Fibroblast of the aortic adventitia (primary cell): ENCODE measurements around the gene HMG20A. TPM values are rescaled to one million over a fixed set of nuclear protein-coding genes. Genes with fewer than 3 reads are reported as not detected.

Experiments
- DNase-seq: peaks from one replicate; pipeline ENCODE4 v3.0.0-alpha.2; 2010; ENCODE audit warnings: low read depth
- H3K4me3 ChIP-seq: 2 replicates; pipeline ENCODE4 v1.5.1; 2011; ENCODE audit warnings: low read depth, mild to moderate bottlenecking, control low read depth, low read length, moderate library complexity
- total RNA-seq: library from RNA; depleted of rRNA; stranded (reverse); fragments of >200 nt; gene quantifications from 2 replicates; pipeline ENCODE4 v1.2.3, GENCODE V29; 2012; ENCODE audit warnings: low replicate concordance
- TF ChIP-seq, protein P1 (sequence below): IDR thresholded peaks from 2 replicates; pipeline ENCODE4 v1.5.1; 2011; ENCODE audit warnings: mild to moderate bottlenecking, low read length, control low read depth, inconsistent platforms; ENCODE audit not compliant: insufficient read depth

Gene HMG20A
- total RNA-seq, 1 donor = 28.7 TPM

- no peak for DNase-seq
- H3K4me3 ChIP-seq = no peak overlapping the region
- TF ChIP-seq, protein P1, sequence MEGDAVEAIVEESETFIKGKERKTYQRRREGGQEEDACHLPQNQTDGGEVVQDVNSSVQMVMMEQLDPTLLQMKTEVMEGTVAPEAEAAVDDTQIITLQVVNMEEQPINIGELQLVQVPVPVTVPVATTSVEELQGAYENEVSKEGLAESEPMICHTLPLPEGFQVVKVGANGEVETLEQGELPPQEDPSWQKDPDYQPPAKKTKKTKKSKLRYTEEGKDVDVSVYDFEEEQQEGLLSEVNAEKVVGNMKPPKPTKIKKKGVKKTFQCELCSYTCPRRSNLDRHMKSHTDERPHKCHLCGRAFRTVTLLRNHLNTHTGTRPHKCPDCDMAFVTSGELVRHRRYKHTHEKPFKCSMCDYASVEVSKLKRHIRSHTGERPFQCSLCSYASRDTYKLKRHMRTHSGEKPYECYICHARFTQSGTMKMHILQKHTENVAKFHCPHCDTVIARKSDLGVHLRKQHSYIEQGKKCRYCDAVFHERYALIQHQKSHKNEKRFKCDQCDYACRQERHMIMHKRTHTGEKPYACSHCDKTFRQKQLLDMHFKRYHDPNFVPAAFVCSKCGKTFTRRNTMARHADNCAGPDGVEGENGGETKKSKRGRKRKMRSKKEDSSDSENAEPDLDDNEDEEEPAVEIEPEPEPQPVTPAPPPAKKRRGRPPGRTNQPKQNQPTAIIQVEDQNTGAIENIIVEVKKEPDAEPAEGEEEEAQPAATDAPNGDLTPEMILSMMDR = no peak
These were observed 60.4 kb downstream of the HMG20A start for GRCh38 chr15:77480859-77481633.

- peak; percentile 66 for DNase-seq
- TF ChIP-seq, protein P1 = no peak
These were observed 61.0 kb downstream of the HMG20A start for GRCh38 chr15:77481670-77482069.

DNA sequence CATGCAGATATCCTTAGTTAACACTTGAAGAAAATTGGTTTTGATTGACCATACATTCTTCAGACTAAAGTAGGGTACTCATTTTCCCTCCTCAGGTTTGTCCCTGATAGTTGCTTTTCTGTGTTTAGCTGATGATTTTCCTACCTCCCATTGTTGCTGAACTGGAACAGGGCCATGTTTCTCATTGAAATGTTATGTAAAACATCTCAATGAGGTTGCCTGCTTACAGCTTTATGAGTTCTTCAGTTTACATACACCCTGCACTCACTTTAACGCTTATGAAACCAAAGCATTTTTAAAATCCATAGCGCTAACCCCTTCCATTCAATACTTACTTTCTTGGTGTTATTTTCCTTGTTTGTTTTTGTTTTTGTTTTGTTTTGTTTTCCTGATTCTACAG is 61.9 kb downstream of the HMG20A start:
- TF ChIP-seq, protein P1 = no peak
- no peak overlapping the region for H3K4me3 ChIP-seq
- DNase-seq = peak; percentile 86

More at GRCh38 chr15:77481670-77482069, 61.0 kb downstream of the HMG20A start:
- H3K4me3 ChIP-seq = no peak overlapping the region

DNA sequence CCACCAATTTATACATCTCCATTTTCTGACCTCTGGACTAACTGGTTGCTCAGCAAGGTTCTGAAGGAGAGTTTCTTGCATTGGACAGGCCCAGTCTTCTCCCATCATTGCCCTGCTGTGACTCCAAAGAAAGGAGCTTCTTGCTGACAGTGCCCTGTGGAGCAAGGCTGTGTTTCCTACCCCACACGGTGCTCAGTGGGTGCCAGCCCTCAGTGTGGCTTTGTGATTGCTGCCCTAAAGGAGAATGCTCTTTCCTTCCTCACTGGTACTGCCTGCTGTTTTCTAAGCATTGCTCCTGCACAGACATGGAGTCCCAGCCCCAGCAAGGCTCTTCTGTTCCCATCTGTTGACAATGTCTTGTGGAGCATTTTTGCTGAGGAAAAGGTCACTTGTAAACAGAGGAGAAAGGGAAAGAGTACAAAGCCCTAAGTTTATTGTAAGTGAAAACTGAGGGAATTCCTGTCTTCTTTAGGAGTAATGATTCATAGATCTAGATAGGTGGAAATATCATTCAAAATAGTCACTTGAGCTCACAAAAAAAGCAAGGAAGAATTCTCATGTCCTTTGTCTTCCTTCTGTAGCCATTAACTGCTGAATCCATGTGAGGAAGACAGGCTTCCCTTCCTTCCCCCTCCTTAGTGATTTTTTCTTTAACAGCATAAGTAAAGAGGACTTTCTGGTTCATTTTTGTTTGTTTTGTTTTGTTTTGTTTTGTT is 62.9 kb downstream of the HMG20A start:
- DNase-seq = peak; percentile 14
- TF ChIP-seq, protein P1 = no peak
- no peak overlapping the region for H3K4me3 ChIP-seq

GRCh38 chr15:77484994-77485393 is 64.3 kb downstream of the HMG20A start:
- no peak for DNase-seq
- H3K4me3 ChIP-seq = no peak overlapping the region
- TF ChIP-seq, protein P1 = no peak

DNA sequence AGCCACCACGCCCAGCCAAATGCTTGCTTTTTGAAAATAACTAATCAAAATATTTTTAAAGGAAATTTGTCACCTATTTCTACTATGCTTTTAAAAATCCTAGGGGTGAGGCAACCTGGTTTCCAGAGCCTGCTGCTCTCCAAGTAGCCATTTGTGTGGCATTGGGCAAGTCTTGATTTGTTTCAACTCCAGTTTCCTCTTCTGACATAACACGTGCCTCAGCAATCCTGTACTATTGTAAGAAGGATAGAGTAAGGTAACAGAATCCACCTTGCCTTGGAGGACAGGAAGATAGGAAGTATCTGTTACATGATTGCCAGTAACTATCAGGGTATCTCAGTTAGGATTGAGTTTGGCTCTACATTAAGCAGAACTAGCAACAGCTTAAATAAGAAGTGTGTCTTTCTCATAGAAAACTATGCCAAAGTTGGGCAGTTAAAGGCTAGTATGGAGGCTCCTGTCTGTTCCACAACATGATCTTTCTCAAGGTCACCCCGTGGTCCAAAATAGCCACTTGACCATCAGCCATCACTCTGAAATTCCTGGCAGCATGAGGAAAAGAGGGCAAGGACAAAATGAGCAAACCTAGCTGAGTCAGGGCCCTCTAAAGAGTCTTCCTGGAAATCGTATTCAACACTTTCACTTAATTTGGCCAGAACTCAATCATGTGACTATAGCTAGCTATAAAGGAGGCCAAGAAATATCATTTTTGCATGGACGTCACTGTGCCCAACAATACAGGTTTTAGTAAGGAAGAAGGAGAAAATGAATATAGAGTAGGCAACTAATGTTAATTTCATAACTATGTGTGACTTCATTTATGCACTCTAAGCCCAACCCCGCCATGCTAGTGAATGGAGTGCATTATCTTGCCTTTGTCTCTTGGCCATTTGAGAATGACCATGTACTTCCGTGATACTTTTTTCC is 66.1 kb downstream of the HMG20A start:
- TF ChIP-seq, protein P1 = no peak
- DNase-seq = peak; percentile 53
- H3K4me3 ChIP-seq = no peak overlapping the region
